K562 (cell line): Measurements from ENCODE around the gene PRKRIP1. TPM values are rescaled to one million over a fixed set of nuclear protein-coding genes. Genes with fewer than 3 reads are reported as not detected.
A peak's percentile ranks its signal among the peaks of the same experiment; 100 is the strongest.

Experiments used
- ATF3 ChIP-seq, 2 experiments: fragments of 450-650 bp in 1 of 2; sonication (generic) in 1 of 2; formaldehyde crosslinking in 1 of 2; IDR thresholded peaks in 1 of 2; conservative IDR thresholded peaks in 1 of 2; 2 replicates each; pipeline versions ENCODE4 v1.6.1 to v1.8.1; 2016 to 2023; ENCODE audit warnings: mild to moderate bottlenecking in 2 of 2, moderate library complexity in 2 of 2, inconsistent platforms in 1 of 2, missing genetic modification reagents in 1 of 2
- CBFA2T2 ChIP-seq: fragments of 450-650 bp; conservative IDR thresholded peaks from 2 replicates; pipeline ENCODE4 v1.6.1; 2017; ENCODE audit warnings: mild to moderate bottlenecking
- DLX4 ChIP-seq: fragments of 250-450 bp; sonication (Bioruptor Pico); IDR thresholded peaks from 2 replicates; pipeline ENCODE4 v1.6.1; 2021; ENCODE audit warnings: mild to moderate bottlenecking
- DNMT1 ChIP-seq: fragments of 450-650 bp; IDR thresholded peaks from 2 replicates; pipeline ENCODE4 v1.6.1; 2016; ENCODE audit warnings: antibody characterized with exemption, mild to moderate bottlenecking
- ELF4 ChIP-seq: fragments of 450-650 bp; formaldehyde crosslinking; IDR thresholded peaks from 2 replicates; pipeline ENCODE4 v1.4.0; 2022; ENCODE audit warnings: missing genetic modification characterization
- ETV1 ChIP-seq: fragments of 450-650 bp; conservative IDR thresholded peaks from 2 replicates; pipeline ENCODE4 v1.6.1; 2016; ENCODE audit warnings: missing genetic modification characterization, control low read depth, low read depth, missing compliant biosample characterization
- FOS ChIP-seq: IDR thresholded peaks from 3 replicates; pipeline ENCODE4 v1.6.1; 2011; ENCODE audit not compliant: insufficient read length; ENCODE audit errors: extremely low read depth
- LCOR ChIP-seq: sonication (generic); formaldehyde crosslinking; IDR thresholded peaks from 2 replicates; pipeline ENCODE4 v1.8.0; 2022; ENCODE audit warnings: mild to moderate bottlenecking, missing genetic modification reagents
- NCOR1 ChIP-seq: fragments of 450-650 bp; IDR thresholded peaks from 2 replicates; pipeline ENCODE4 v1.6.1; 2016; ENCODE audit warnings: mild to moderate bottlenecking, moderate library complexity
- NELFE ChIP-seq: IDR thresholded peaks from 2 replicates; pipeline ENCODE4 v1.6.1; 2011; ENCODE audit warnings: mild to moderate bottlenecking; ENCODE audit not compliant: insufficient read depth, insufficient read length
- SIN3A ChIP-seq, 2 experiments: fragments of 150-350 bp in 1 of 2; IDR thresholded peaks; 2 replicates each; pipeline ENCODE4 v1.6.1; 2011 to 2016; ENCODE audit warnings: borderline replicate concordance in 2 of 2, low read depth in 2 of 2, low read length in 2 of 2, mild to moderate bottlenecking in 2 of 2, moderate library complexity in 2 of 2; ENCODE audit not compliant: control insufficient read depth in 1 of 2
- SMAD2 ChIP-seq: fragments of 150-350 bp; IDR thresholded peaks from 2 replicates; pipeline ENCODE4 v1.6.1; 2014; ENCODE audit warnings: low read depth, mild to moderate bottlenecking, low read length
- SMARCC2 ChIP-seq: fragments of 450-650 bp; IDR thresholded peaks from 2 replicates; pipeline ENCODE4 v1.6.1; 2017; ENCODE audit warnings: antibody characterized with exemption, moderate library complexity, mild to moderate bottlenecking, low read depth
- TAF9B ChIP-seq: fragments of 450-650 bp; IDR thresholded peaks from 2 replicates; pipeline ENCODE4 v1.6.1; 2018; ENCODE audit warnings: mild to moderate bottlenecking; ENCODE audit not compliant: partially characterized antibody
- TEAD4 ChIP-seq, 2 experiments: sonication (generic) in 1 of 2; formaldehyde crosslinking in 1 of 2; IDR thresholded peaks; 2 replicates each; pipeline versions ENCODE4 v1.6.1 to v1.8.0; 2012 to 2022; ENCODE audit warnings: borderline replicate concordance in 1 of 2, inconsistent platforms in 1 of 2, low read length in 1 of 2, mild to moderate bottlenecking in 1 of 2, missing genetic modification reagents in 1 of 2
- TRIM24 ChIP-seq, 2 experiments: fragments of 450-650 bp; IDR thresholded peaks; 2 replicates each; pipeline ENCODE4 v1.6.1; 2016
- ZFX ChIP-seq: sonication (generic); formaldehyde crosslinking; IDR thresholded peaks from 2 replicates; pipeline ENCODE4 v1.8.0; 2022; ENCODE audit warnings: mild to moderate bottlenecking, missing genetic modification reagents, moderate library complexity
- ZNF12 ChIP-seq: sonication (generic); formaldehyde crosslinking; IDR thresholded peaks from 2 replicates; pipeline ENCODE4 v1.4.0; 2020; ENCODE audit warnings: mild to moderate bottlenecking, missing genetic modification reagents
- ZNF146 ChIP-seq: IDR thresholded peaks from one replicate; pipeline ENCODE4 v1.6.1; 2018; ENCODE audit warnings: missing compliant biosample characterization; ENCODE audit not compliant: unreplicated experiment
- ZNF232 ChIP-seq: sonication (generic); formaldehyde crosslinking; IDR thresholded peaks from 2 replicates; pipeline ENCODE4 v1.8.0; 2022; ENCODE audit warnings: mild to moderate bottlenecking, missing genetic modification reagents
- ZNF699 ChIP-seq: fragments of 250-450 bp; sonication (Bioruptor Pico); IDR thresholded peaks from 2 replicates; pipeline ENCODE4 v1.8.0; 2021; ENCODE audit warnings: mild to moderate bottlenecking, moderate library complexity; ENCODE audit not compliant: insufficient replicate concordance
- ZNF717 ChIP-seq: fragments of 250-450 bp; sonication (Bioruptor Pico); IDR thresholded peaks from 2 replicates; pipeline ENCODE4 v1.5.0; 2021
- polyA plus RNA-seq, 8 experiments: library from polyadenylated mRNA; depleted of rRNA in 4 of 8; stranded (reverse) in 5 of 8; unstranded in 3 of 8; fragments of >200 nt; fragmentation: Nextera tagmentation in 2 of 8; fragmentation: Illumina TruSeq in 1 of 8; extraction: Ambion mirVana in 2 of 8; extraction: Trizol in 1 of 8; gene quantifications; 2 replicates each; pipeline versions ENCODE4 v1.2.1 to v1.2.3, GENCODE V29; 2011 to 2014; ENCODE audit warnings: inconsistent platforms in 1 of 8, missing spikeins in 1 of 8
- total RNA-seq, 7 experiments: library from RNA; depleted of rRNA in 6 of 7; stranded (reverse); fragments of >200 nt in 6 of 7; fragmentation: Illumina TruSeq in 2 of 7; extraction: Trizol in 2 of 7; gene quantifications; 2 replicates each; pipeline versions ENCODE4 v1.2.1 to v1.2.3, GENCODE V29; 2011 to 2021; ENCODE audit warnings: low replicate concordance in 1 of 7
- TF ChIP-seq, protein P1 (sequence below): fragments of 150-350 bp; IDR thresholded peaks from 2 replicates; pipeline ENCODE4 v1.6.1; 2014; ENCODE audit warnings: low read depth, mild to moderate bottlenecking, low read length, borderline replicate concordance

Gene PRKRIP1
- total and polyA plus RNA-seq, 9 of the 15 experiments (the other 6 are each of a cell fraction or from before 2014, with no cell fraction given), result 14.9 to 52.1 (median 19.8) TPM

DNA sequence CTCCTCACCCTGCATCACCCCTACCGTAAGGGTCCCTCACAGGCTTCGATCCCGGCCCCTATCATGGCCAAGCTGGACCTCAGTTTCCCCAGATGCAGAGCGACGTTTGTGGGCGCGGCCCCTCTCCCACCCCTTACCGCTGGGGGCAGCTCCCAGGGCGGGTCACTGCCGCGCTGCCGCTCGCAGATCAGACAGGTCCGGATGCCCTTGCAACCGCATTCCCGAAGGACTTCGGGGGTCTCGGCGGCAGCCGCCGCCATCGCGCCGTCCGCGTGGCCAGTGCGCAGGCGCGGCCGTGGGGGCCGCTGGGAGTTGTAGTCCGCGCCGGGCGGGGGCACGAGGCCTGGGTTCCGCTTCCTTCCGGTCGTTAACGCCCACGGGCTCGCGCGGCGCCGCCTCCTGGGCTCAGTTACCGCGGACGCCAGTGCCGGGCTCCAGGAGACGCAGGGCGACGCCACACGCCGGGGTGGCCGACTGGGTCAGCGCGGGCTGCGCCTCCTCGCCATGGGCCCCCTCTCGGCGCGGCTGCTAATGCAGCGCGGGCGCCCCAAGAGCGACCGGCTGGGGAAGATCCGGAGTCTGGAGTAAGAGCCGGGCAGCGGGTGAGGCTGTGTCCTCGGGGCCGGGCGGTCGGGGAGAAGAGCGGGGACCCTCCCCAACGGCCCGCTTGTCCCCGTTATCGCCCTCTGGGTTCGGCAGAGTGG lies 68.6 kb downstream of the PRKRIP1 start, which contains the start of the genes ALKBH4 and LRWD1 (continued):
- TF ChIP-seq DNMT1 (no peak), ELF4 (CRISPR knock-in tag) (no peak), SMAD2 (no peak), LCOR (CRISPR knock-in tag) (peak; percentile 62), ZNF717 (no peak), ZFX (CRISPR knock-in tag) (peak; percentile 64; the same call in 1 of the 2 replicates), NCOR1 (no peak), TRIM24 (IDR thresholded peaks at IDR 0.05) (no peak), ETV1 (tag) (peak; percentile 86), ZNF699 (CRISPR knock-in tag) (no peak), NELFE (no peak), ZNF146 (no peak), DLX4 (CRISPR knock-in tag) (no peak), CBFA2T2 (no peak), SIN3A (IDR thresholded peaks at IDR 0.05; ENCODE audit: borderline replicate concordance in 2 of 2, control insufficient read depth in 1 of 2, low read depth in 2 of 2, low read length in 2 of 2) (peak; percentile 94 to 99), TEAD4 (IDR thresholded peaks at IDR 0.05; ENCODE audit: low read length) (no peak), TEAD4 (CRISPR knock-in tag; IDR thresholded peaks at IDR 0.05; ENCODE audit: borderline replicate concordance) (no peak), ZNF232 (CRISPR knock-in tag) (no peak; the same call in 1 of the 2 replicates), FOS (no peak), ZNF12 (CRISPR knock-in tag) (no peak; the same call in 1 of the 2 replicates), ATF3 (IDR thresholded peaks at IDR 0.05) (no peak), ATF3 (CRISPR knock-in tag; conservative IDR thresholded peaks at IDR 0.05) (peak; percentile 43; the same call in 1 of the 2 replicates), TAF9B (no peak), SMARCC2 (no peak)
- TF ChIP-seq, protein P1, sequence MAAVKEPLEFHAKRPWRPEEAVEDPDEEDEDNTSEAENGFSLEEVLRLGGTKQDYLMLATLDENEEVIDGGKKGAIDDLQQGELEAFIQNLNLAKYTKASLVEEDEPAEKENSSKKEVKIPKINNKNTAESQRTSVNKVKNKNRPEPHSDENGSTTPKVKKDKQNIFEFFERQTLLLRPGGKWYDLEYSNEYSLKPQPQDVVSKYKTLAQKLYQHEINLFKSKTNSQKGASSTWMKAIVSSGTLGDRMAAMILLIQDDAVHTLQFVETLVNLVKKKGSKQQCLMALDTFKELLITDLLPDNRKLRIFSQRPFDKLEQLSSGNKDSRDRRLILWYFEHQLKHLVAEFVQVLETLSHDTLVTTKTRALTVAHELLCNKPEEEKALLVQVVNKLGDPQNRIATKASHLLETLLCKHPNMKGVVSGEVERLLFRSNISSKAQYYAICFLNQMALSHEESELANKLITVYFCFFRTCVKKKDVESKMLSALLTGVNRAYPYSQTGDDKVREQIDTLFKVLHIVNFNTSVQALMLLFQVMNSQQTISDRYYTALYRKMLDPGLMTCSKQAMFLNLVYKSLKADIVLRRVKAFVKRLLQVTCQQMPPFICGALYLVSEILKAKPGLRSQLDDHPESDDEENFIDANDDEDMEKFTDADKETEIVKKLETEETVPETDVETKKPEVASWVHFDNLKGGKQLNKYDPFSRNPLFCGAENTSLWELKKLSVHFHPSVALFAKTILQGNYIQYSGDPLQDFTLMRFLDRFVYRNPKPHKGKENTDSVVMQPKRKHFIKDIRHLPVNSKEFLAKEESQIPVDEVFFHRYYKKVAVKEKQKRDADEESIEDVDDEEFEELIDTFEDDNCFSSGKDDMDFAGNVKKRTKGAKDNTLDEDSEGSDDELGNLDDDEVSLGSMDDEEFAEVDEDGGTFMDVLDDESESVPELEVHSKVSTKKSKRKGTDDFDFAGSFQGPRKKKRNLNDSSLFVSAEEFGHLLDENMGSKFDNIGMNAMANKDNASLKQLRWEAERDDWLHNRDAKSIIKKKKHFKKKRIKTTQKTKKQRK, result no peak
